Keratinocyte (primary cell): Measurements from ENCODE around the gene NUTM2E.
"Not testable (repeated sequence)": the region's sequence is repeated elsewhere in the genome, so short reads cannot be mapped to it uniquely, and the experiment has no call there.

Experiments
- CTCF ChIP-seq, 3 experiments: IDR thresholded peaks in 1 of 3; conservative IDR thresholded peaks in 1 of 3; optimal IDR thresholded peaks in 1 of 3; 2 replicates in 2 of 3; 3 replicates in 1 of 3; pipeline versions ENCODE3 to v1.5.1; 2011; ENCODE audit warnings: low read length in 3 of 3, mild to moderate bottlenecking in 3 of 3, moderate library complexity in 2 of 3, control low read depth in 1 of 3, inconsistent platforms in 1 of 3; ENCODE audit not compliant: insufficient read depth in 2 of 3; ENCODE audit errors: extremely low read depth in 1 of 3
- EZH2 ChIP-seq: IDR thresholded peaks from one replicate; pipeline ENCODE4 v1.6.1; 2012; ENCODE audit warnings: inconsistent platforms, mild to moderate bottlenecking, low read length, moderate library complexity

- TF ChIP-seq CTCF (optimal IDR thresholded peaks at IDR 0.05 in 1 of 3, IDR thresholded peaks at IDR 0.05 in 1 of 3, conservative IDR thresholded peaks at IDR 0.05 in 1 of 3; ENCODE audit: extremely low read depth in 1 of 3, insufficient read depth in 2 of 3, low read length in 3 of 3); EZH2: not testable (repeated sequence)
Measured at GRCh38 chr10:79853191-79853854, 26.8 kb downstream of the NUTM2E start.
